Measurements from ENCODE around the gene SLC5A3. TPM values are rescaled to one million over a fixed set of nuclear protein-coding genes. Genes with fewer than 3 reads are reported as not detected.

The SLC5A3 gene
- total and polyA plus RNA-seq, 10 of the 15 experiments (the other 5 are each of a cell fraction or from before 2014, with no cell fraction given), result 3.3 to 21.4 (median 12.0) TPM

DNA sequence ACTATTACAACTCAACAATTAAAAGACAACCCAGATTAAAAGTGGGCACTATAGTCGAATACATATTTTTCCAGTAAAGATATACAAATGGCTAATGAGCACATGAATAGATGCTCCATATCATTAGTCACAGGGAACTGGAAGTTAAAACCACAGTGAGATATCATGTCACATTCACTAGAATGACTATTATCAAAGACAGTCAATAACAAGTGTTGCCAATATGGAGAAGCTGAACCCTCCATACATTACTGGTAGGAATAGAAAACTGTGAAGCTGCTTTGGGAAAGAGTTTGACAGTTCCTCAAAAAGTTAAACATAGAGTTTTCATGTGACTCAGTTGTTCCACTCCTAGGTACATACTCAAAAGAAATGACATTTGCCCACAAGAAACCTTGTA is 30.6 kb upstream of the SLC5A3 start:
- Histone ChIP-seq H3K9ac (ENCODE audit: control insufficient read depth, insufficient read depth, low read length) (no peak overlapping the region), H3K4me1 (ENCODE audit: control insufficient read depth, insufficient read depth, low read length) (peaks cover 6% of the 10 kb centered on the region; the same call in 1 of the 2 replicates), H3K36me3 (ENCODE audit: control insufficient read depth in 2 of 2, insufficient read depth in 2 of 2, low read length in 1 of 2) (no peaks in the 10 kb centered on the region), H2AFZ (ENCODE audit: control insufficient read depth, low read depth, low read length) (no peak overlapping the region), H3K4me3 (no peak overlapping the region), H3K27ac (ENCODE audit: control insufficient read depth, insufficient read depth) (no peak overlapping the region), H3K79me2 (ENCODE audit: control insufficient read depth, insufficient read depth, low read length) (no peaks in the 10 kb centered on the region), H3K27me3 (replicated peaks in 1 of 2; ENCODE audit: control insufficient read depth in 2 of 2, insufficient read depth in 2 of 2, low read length in 1 of 2) (no peaks in the 10 kb centered on the region), H4K20me1 (ENCODE audit: control insufficient read depth, insufficient read depth) (no peaks in the 10 kb centered on the region), H3K9me3 (replicated peaks; ENCODE audit: control insufficient read depth, insufficient read depth, low read length) (no peaks in the 10 kb centered on the region), H3K4me2 (ENCODE audit: control insufficient read depth, insufficient read depth) (no peak overlapping the region)
- ATAC-seq (no peak), FAIRE-seq (no peak), DNase-seq (ENCODE audit: low read depth, low spot score) (no peak)
- no TSS peak for BruUV-seq (replicated peaks)
- intact Hi-C loops (cut with micrococcal nuclease; ENCODE audit: unreplicated experiment) (no loop called here), in situ Hi-C loops (cut with MboI) (no loop called here)
- no peak for TF ChIP-seq USF2 (IDR thresholded peaks at IDR 0.05; ENCODE audit: borderline replicate concordance, low read depth, low read length)
- TF ChIP-seq KLF5 (IDR thresholded peaks at IDR 0.05; ENCODE audit: partially characterized antibody), result no peak
- no peak for TF ChIP-seq PAX5 (IDR thresholded peaks at IDR 0.05; ENCODE audit: borderline replicate concordance, low read depth, low read length)
- TF ChIP-seq CREB1 (IDR thresholded peaks at IDR 0.05; ENCODE audit: low read depth), result no peak
- TF ChIP-seq POLR2A (IDR thresholded peaks at IDR 0.05; ENCODE audit: low read depth, low read length), result no peak
- no peak for TF ChIP-seq CUX1 (IDR thresholded peaks at IDR 0.05; ENCODE audit: insufficient replicate concordance, low read depth, low read length)
- no peak for TF ChIP-seq ZNF274 (IDR thresholded peaks at IDR 0.05; ENCODE audit: insufficient read depth, insufficient read length)
- no peak for TF ChIP-seq ZNF217 (IDR thresholded peaks at IDR 0.05)
- POLR2A ChIA-PET, result no interaction called here
- SMC1A ChIA-PET (ENCODE audit: uncharacterized antibody, unreplicated experiment), result interaction anchor here (0.8 kb wide), 1 partner anchor 20 kb away, joined by 4 read pairs; no protein-coding TSS in a partner anchor
- 92% methylated on average over 1 of the region's 1 CpG for WGBS (ENCODE audit: insufficient coverage, insufficient replicate concordance, low lambda C conversion rate, missing lambda C conversion rate)
- RAD21 ChIA-PET (ENCODE audit: unreplicated experiment), result no interaction called here
- CTCF ChIA-PET, result no interaction called here
